BJ (cell line): ENCODE data around the gene CCDC136. TPM values are rescaled to one million over a fixed set of nuclear protein-coding genes. Genes with fewer than 3 reads are reported as not detected.

ENCODE experiments used
- CTCF ChIA-PET: fragments of 350-600 bp; formaldehyde crosslinking; extraction: SDS; loops from one replicate; lab custom pipeline; 2021; ENCODE audit warnings: antibody characterized with exemption, inconsistent platforms; lab: Yijun Ruan, JAX
- POLR2A ChIA-PET: fragments of 300-600 bp; sonication (Branson Sonifier 250); formaldehyde crosslinking; extraction: SDS; loops from one replicate; lab custom pipeline; 2021; ENCODE audit warnings: antibody characterized with exemption; lab: Charles Lee
- DNase-seq: peaks from one replicate; pipeline ENCODE4 v3.0.0-alpha.2; 2011; ENCODE audit warnings: low read depth
- H3K27me3 ChIP-seq: 2 replicates; pipeline ENCODE4 v1.6.0; 2011; ENCODE audit warnings: low read length; ENCODE audit not compliant: control insufficient read depth, insufficient read depth
- H3K36me3 ChIP-seq: 2 replicates; pipeline ENCODE4 v1.5.1; 2011; ENCODE audit warnings: low read length; ENCODE audit not compliant: control insufficient read depth, insufficient read depth
- H3K4me3 ChIP-seq: 2 replicates; pipeline ENCODE4 v1.5.1; 2011; ENCODE audit warnings: low read depth, mild to moderate bottlenecking, control low read depth, low read length
- polyA plus RNA-seq: library from polyadenylated mRNA; depleted of rRNA; stranded (reverse); fragments of >200 nt; gene quantifications from 2 replicates; pipeline ENCODE4 v1.2.3, GENCODE V29; 2011
- TF ChIP-seq, protein P1 (sequence below): IDR thresholded peaks from 2 replicates; pipeline ENCODE4 v1.5.1; 2011; ENCODE audit warnings: low read depth, mild to moderate bottlenecking, control low read depth, inconsistent platforms, low read length, moderate library complexity; ENCODE audit not compliant: insufficient read depth

The CCDC136 gene
- polyA plus RNA-seq, 1 experiment = 13.2 TPM

DNA sequence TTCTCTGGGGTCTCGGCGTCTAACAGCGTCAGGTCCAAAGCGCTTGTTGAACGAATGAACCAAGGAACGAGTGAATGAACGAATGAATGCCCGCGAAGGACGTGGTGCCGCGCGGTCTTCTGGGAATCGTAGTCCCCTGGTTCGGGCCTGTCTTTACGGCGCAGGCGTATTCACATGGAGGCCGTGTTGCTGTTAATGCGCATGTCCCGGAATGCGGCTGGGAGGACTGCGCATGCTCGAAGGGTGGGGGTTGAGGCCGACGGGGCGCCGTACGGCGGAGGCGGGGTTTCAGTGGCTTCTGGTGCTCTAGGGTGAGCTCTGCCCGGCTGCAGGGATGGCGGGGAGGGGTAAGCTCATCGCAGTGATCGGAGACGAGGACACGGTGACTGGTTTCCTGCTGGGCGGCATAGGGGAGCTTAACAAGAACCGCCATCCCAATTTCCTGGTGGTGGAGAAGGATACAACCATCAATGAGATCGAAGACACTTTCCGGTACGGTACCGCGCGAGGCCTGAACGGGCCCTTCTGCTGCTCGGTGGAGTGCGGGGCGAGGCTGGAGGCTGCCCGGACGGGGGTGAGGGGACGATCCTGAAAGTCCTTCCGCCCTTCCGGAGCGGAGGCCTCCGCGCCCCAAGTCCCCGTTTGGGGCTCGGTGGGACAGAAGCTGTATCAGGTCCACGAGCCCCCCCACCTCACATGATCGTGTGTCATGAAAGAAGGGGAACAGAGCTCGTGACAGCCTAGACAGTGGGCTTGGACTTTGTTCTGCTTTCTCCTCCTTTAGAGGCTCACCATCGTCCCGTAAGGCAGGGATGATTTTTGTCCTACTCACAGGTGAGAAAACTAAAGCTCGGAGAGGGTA is 71.0 kb downstream of the CCDC136 start, which contains the start of gene ATP6V1F:
TSS of gene ATP6V1F (plus strand) at position 286 of the 862 bp plus-strand sequence. CDS start at position 335, 49 bp downstream.
- peaks cover 17% of the 10 kb centered on the region for H3K36me3 ChIP-seq
- peak within 1 kb of the TSS; percentile 80 for H3K4me3 ChIP-seq
- peak; percentile 93 for DNase-seq
- ChIA-PET POLR2A (interaction anchor here (1.3 kb wide), 1 partner anchor 30 kb away, joined by 3 read pairs; no protein-coding TSS in a partner anchor), CTCF (interaction anchor here (0.5 to 3.7 kb wide), 14 partner anchors 10 to 329 kb away, joined by 3 to 54 read pairs (median 5); partner anchors contain the start of gene CALU)
- TF ChIP-seq, protein P1, sequence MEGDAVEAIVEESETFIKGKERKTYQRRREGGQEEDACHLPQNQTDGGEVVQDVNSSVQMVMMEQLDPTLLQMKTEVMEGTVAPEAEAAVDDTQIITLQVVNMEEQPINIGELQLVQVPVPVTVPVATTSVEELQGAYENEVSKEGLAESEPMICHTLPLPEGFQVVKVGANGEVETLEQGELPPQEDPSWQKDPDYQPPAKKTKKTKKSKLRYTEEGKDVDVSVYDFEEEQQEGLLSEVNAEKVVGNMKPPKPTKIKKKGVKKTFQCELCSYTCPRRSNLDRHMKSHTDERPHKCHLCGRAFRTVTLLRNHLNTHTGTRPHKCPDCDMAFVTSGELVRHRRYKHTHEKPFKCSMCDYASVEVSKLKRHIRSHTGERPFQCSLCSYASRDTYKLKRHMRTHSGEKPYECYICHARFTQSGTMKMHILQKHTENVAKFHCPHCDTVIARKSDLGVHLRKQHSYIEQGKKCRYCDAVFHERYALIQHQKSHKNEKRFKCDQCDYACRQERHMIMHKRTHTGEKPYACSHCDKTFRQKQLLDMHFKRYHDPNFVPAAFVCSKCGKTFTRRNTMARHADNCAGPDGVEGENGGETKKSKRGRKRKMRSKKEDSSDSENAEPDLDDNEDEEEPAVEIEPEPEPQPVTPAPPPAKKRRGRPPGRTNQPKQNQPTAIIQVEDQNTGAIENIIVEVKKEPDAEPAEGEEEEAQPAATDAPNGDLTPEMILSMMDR = peak; percentile 12; the same call in 1 of the 2 replicates
- no peaks in the 10 kb centered on the region for H3K27me3 ChIP-seq

DNA sequence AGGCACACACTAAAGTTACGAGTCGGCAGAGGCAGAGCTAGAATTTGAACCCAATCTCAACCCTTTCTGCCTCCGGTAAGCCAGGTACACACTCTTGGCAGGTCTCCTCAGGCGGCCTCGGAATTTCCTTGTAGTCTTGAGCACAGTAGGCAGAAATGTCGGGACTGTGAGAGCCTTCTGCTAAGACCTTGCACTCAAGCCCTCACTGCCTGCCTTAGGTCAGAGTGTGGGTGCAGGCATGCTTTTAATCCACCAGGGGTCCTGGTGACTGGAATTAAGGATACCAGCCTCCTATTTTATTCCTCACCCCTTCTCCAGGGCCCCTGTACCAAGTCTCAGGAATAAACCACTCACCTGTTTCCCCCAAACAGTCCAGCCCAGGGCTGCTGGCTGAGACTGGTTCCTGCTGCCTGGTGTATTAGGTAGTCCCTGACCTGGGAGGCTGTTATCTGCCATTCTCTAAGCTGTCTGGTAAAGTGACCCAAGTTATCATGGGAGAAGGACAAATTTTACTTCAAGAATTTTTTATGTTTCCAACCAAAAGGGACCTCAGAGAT is 71.7 kb downstream of the CCDC136 start:
- TF ChIP-seq, protein P1 = peak; percentile 69
- POLR2A ChIA-PET = interaction anchor here (1.3 kb wide), 1 partner anchor 30 kb away, joined by 3 read pairs; no protein-coding TSS in a partner anchor
- Histone ChIP-seq H3K27me3 (no peaks in the 10 kb centered on the region), H3K4me3 (peak overlapping the region; percentile 80), H3K36me3 (peaks cover 15% of the 10 kb centered on the region)
- CTCF ChIA-PET = interaction anchor here (0.5 to 3.7 kb wide), 14 partner anchors 10 to 329 kb away, joined by 3 to 54 read pairs (median 5); partner anchors contain the start of gene CALU
- DNase-seq = no peak

DNA sequence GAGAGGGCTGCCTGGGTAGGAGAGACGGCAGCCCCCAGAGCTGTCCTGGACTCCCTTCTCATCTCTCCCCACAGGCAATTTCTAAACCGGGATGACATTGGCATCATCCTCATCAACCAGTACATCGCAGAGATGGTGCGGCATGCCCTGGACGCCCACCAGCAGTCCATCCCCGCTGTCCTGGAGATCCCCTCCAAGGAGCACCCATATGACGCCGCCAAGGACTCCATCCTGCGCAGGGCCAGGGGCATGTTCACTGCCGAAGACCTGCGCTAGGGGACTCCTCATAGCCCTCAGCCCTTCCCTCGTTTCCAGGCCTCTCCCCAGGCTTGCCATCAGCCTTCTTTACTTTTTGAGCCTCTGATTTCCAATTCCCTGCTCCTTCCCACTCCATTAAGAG is 73.5 kb downstream of the CCDC136 start:
- DNase-seq = no peak
- no peak overlapping the region for H3K4me3 ChIP-seq
- peaks cover 9% of the 10 kb centered on the region for H3K36me3 ChIP-seq
- TF ChIP-seq, protein P1 = no peak
- POLR2A ChIA-PET = no interaction called here
- CTCF ChIA-PET = interaction anchor here (3.7 kb wide), 1 partner anchor 16 kb away, joined by 54 read pairs; no protein-coding TSS in a partner anchor
- H3K27me3 ChIP-seq = 0 out of 2 replicates have a peak, but pooled peaks cover 3% of the 10 kb centered on the region

DNA sequence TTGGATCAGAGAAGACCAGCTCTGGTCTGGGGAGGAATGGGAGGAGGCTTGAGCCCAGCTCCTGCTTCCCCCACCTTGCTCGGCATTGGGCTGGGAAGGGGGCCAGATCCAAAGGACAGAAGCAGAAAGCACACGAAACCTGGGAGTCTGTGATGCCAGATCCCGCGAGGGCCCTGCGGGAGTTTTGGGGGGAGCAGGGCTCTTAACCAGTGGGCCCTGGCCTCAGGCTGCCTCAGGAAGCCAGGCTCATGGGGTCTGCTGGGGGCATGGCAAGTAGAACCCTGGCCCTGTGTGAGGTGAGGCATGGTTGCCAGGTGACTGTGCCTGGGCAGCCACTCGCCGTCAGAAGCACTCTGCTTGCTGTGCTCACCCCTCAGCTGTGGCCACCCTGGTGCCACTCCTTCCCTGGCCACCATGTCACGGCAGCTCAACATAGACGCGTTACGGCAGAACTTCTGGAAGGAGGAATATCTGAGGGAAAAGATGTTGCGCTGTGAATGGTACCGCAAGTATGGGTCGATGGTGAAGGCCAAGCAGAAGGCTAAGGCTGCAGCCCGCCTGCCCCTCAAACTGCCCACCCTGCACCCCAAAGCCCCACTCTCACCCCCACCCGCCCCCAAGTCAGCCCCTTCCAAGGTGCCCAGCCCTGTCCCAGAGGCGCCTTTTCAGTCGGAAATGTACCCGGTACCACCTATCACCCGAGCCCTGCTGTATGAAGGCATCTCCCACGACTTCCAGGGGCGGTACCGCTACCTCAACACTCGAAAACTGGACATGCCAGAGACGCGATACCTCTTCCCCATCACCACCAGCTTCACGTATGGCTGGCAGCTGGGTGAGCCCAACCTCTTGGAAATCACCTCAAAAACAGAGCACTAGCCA is 74.5 kb downstream of the CCDC136 start:
- Histone ChIP-seq H3K27me3 (peaks cover 8% of the 10 kb centered on the region), H3K36me3 (peaks cover 9% of the 10 kb centered on the region), H3K4me3 (no peak overlapping the region)
- TF ChIP-seq, protein P1 = no peak
- DNase-seq = no peak
- POLR2A ChIA-PET = interaction anchor here (0.5 to 0.6 kb wide), 2 partner anchors 164 to 405 kb away, joined by 4 to 5 read pairs; no protein-coding TSS in a partner anchor
- CTCF ChIA-PET = interaction anchor here (0.8 to 2.2 kb wide), 2 partner anchors 17 to 23 kb away, joined by 3 to 7 read pairs; no protein-coding TSS in a partner anchor
